ENCODE results near the gene PZP. TPM values are rescaled to one million over a fixed set of nuclear protein-coding genes. Genes with fewer than 3 reads are reported as not detected.
"Not testable (repeated sequence)": the region's sequence is repeated elsewhere in the genome, so short reads cannot be mapped to it uniquely, and the experiment has no call there.

Gene PZP
- total RNA-seq (2014; rRNA removed; shearing (Covaris generic)) = not detected in 2 replicates

- DNase-seq (ENCODE audit: low spot score) = no peak
Measured at GRCh38 chr12:9208229-9208628, at the start of gene PZP. TSS of gene PZP (minus strand) at chr12:9208395. CDS start at chr12:9208341, 54 bp downstream.

DNA sequence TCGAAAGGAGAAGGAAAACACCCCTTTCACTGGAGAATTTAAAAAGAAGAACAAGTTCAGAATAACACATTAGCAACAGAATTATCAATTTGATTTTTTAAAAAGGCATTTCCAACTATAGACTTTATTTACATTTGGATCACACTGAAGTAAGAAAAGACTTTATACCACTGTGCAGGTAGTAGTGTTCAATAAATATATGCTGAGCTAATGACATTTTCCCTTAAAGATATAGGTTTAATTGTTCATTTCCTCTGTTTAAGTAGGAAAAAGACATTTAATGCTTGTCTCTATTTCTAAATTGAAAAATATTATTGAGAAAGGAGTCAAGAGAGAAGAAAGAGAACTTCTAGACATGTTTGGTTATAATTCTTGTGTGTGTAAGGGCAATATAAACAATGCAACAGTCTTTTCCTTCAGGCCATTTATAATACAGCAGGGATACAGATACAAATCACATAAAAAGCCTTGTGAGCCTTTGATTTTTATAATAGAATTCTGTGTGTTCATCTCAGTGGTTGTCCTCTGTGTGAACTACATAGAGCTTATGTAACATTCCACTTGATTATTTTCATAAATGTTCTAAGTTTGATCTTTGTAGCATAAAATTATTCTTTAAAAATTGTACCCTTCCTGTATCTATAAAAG is 48.7 kb upstream of the PZP start:
- no peak for DNase-seq (ENCODE audit: low spot score)

- no peak for DNase-seq (ENCODE audit: low spot score)
Measured at GRCh38 chr12:9256341-9256740, 48.1 kb upstream of the PZP start.

- no peak for DNase-seq (ENCODE audit: low spot score)
Measured at GRCh38 chr12:9255837-9256236, 47.6 kb upstream of the PZP start.

GRCh38 chr12:9253464-9253863 is 45.3 kb upstream of the PZP start:
- DNase-seq (ENCODE audit: low spot score) = no peak

GRCh38 chr12:9252791-9253190 is 44.6 kb upstream of the PZP start:
- not testable (repeated sequence) for DNase-seq (ENCODE audit: low spot score)

- no peak for DNase-seq (ENCODE audit: low spot score)
Measured at GRCh38 chr12:9252256-9252655, 44.1 kb upstream of the PZP start.

GRCh38 chr12:9248435-9248834 is 40.2 kb upstream of the PZP start:
- DNase-seq (ENCODE audit: low spot score) = no peak

GRCh38 chr12:9244894-9245293 is 36.7 kb upstream of the PZP start:
- DNase-seq (ENCODE audit: low spot score) = no peak

DNA sequence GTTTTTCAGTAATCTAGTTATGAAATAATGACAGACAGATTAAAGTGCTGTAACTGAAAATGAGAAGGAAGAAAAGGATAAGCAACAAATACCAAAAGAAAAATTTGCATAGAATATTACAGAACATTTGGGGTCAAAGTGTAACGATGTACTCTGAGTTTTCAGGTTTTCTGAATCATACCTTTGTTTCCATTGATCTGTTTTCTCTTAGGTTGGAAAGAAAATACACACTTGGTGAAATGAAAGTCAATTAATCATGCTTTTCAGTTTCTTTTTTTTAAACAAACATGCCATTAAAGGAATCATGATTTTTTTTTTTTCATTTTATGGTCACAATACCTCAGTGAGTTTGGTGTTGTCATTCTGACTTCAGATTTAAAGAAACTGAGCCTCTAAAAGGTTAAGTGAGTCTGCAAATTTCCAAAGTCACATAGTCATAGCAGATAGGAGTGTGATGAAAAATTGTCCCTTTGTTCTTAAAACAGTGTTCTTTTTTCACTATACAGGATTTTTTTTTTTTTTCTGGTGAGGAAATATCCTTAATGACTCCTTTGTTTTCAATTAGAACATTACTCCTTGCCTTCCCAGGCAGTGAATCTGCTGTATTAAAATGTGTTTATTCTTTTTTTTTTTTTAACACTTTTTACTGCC is 35.9 kb upstream of the PZP start:
- no peak for DNase-seq (ENCODE audit: low spot score)

- no peak for DNase-seq (ENCODE audit: low spot score)
Measured at GRCh38 chr12:9241301-9241700, 33.1 kb upstream of the PZP start.

DNA sequence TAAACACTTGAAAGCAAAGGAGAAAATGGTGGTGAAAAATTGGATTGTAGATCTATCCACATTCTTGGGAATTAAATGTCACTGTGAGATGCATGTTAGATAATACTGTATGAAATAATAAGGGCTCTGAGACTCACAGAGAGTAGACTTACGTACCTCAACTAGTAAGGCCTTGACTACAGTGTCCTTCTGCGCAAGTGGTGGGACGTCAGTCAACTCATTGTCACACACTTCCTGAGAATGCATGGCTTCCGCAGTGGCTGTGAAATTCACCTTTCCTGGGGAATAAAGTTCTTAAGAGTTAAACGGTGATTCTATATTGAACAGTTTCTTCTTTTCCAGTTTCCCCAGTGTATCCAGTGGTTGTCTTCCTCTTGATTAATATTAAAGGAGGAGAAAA is 32.6 kb upstream of the PZP start:
- no peak for DNase-seq (ENCODE audit: low spot score)

DNA sequence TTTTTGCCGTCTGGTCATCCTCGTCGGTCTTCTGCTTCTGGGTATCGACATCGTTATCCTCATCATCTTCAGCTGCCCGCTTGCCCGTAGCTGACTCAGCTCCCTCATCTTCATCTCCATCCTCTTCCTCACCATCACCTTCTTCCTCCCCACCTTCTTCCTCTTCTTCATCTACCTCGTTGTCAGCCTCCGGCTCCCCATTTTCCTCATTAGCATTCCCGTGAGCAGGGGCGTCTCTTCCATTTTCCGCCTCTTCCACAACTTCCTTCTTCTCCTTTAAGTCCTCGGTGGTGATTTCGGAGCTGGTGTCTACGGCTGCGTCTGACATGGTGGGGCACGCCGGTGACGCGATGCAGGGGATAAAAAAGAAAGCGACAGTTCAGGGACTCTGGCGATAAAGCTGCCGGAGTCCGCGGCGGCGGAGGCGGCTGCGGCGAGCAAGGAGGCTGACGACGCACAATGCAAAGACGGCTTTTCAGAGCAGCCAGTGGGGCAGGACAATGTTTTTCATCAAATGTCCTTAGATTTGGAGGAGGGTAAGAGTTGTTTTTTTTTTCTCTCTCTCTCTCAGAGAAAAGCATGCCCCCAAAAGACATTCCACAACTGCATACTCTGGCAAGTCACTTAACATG is 31.9 kb upstream of the PZP start:
- DNase-seq (ENCODE audit: low spot score) = not testable (repeated sequence)

- DNase-seq (ENCODE audit: low spot score) = no peak
Measured at GRCh38 chr12:9237286-9237685, 29.1 kb upstream of the PZP start.

- DNase-seq (ENCODE audit: low spot score) = no peak
Measured at GRCh38 chr12:9235519-9235918, 27.3 kb upstream of the PZP start.

GRCh38 chr12:9227950-9228349 is 19.8 kb upstream of the PZP start:
- no peak for DNase-seq (ENCODE audit: low spot score)

- DNase-seq (ENCODE audit: low spot score) = no peak
Measured at GRCh38 chr12:9223830-9224229, 15.6 kb upstream of the PZP start.

GRCh38 chr12:9221483-9221882 is 13.3 kb upstream of the PZP start:
- DNase-seq (ENCODE audit: low spot score) = no peak

DNA sequence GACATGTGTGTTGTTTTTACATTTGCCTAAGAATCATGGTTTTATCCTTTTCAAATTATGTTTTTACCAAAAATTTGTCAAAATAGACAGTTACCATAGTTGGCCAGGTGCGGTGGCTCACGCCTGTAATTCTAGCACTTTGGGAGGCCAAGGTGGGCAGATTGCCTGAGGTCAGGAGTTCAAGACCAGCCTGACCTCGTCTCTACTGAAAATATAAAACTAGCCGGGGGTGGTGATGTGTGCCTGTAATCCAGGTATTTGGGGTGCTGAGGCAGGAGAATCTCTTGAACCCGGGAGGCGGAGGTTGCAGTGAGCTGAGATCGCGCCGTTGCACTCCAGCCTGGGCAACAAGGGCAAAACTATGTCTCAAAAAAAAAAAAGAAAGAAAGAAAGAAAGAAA is 12.8 kb upstream of the PZP start:
- not testable (repeated sequence) for DNase-seq (ENCODE audit: low spot score)

GRCh38 chr12:9214534-9214933 is 6.3 kb upstream of the PZP start:
- no peak for DNase-seq (ENCODE audit: low spot score)

DNA sequence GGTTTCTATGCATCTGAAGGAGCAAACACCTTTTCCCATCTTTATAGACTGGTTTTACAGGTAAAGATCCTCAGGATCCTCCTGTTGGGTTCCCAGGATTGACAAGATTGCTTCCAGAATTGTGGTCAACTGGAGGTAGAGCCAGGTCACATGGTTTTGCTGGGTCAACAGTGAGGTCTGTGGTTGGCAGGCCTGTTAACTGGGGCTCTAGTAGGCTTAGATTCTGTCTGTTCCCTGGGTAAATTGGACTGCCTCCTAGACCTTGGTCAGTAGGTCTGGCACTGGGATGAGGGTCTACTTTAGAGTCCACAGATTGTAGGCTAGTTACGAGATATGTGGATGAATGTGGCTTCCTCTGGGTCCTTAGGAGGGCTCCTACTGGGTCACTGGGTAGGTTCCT is 3.5 kb upstream of the PZP start:
- DNase-seq (ENCODE audit: low spot score) = no peak

DNA sequence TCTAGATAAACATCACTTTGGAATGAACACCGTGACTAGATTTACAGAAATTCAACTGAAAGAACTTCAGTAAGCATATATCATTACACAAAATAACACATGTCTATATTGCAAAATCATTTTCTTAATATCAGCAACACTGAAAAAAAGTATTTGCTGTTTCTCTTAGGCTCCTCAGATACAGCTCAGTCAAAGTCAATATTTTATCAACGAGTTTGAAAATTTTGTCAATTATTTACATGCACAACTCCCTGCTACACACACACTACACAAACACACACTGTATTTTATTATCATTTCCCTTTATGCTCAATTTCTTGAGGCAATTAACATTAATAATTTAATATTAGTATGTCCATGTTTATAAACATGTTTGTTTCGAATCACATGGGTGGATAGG is 3.8 kb downstream of the PZP start:
- DNase-seq (ENCODE audit: low spot score) = no peak

GRCh38 chr12:9198012-9198411 is 10.2 kb downstream of the PZP start:
- no peak for DNase-seq (ENCODE audit: low spot score)

Data from A172 (cell line).